Adipose tissue (tissue), 3 donors: Measurements from ENCODE around the gene PIK3C2B. TPM values are rescaled to one million over a fixed set of nuclear protein-coding genes. Genes with fewer than 3 reads are reported as not detected.
A peak's percentile ranks its signal among the peaks of the same experiment; 100 is the strongest.
"Not testable (repeated sequence)": the region's sequence is repeated elsewhere in the genome, so short reads cannot be mapped to it uniquely, and the experiment has no call there.

Source experiments
- H3K27ac ChIP-seq: one replicate; pipeline ENCODE4 v1.5.1; 2013; ENCODE audit warnings: low read depth, low read length
- WGBS, 3 donors: extraction: QIAGEN DNeasy Blood & Tissue Kit; methylation state at CpG; one replicate each; pipeline ENCODE4 v1.1.7; 2013; 5-methylcytosine and 5-hydroxymethylcytosine counted together
- polyA plus RNA-seq, 3 donors: library from polyadenylated mRNA; stranded (reverse); fragments of 200-250 nt; gene quantifications; one replicate each; pipeline ENCODE4 v1.2.3, GENCODE V29; 2013
- donor health status: healthy with polysubstance abuse.
- donor health status: Bipolar disorder and iron deficiency.
- donor health status: healthy.

Gene PIK3C2B
- polyA plus RNA-seq: 10 to 100 TPM in 2 of 3 donors, 1 to 10 TPM in 1; 4.9 to 13.6 (median 13.2) TPM

- 0 to 1% (median 0%) methylated on average over 65 to 69 of the region's 69 CpGs for whole genome bisulfite sequencing, 3 donors
Measured at GRCh38 chr1:204494281-204495077, at the start of gene PIK3C2B. Gene PIK3C2B, minus strand, starts transcription at chr1:204494805. Its CDS starts 25,003 bp downstream, at chr1:204469802.

DNA sequence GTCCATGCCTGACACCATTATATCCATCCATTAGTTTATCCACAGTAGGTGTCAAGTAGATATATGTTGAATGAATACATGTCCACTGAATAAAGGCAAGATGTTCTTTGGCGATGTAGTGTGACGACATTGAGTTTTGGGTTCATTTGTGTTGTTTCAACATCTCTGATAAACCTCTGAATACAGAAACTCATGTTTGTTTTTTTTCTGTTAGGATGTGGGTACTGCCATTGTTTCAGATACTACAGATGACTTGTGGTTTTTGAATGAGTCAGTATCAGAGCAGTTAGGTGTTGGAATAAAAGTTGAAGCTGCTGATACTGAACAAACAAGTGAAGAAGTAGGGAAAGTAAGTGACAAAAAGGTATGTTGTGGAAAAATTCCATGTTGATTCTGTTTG, 49.7 kb upstream of the PIK3C2B start:
- WGBS, 3 donors: 62 to 92% (median 75%) methylated on average over 2 of the region's 2 CpGs
- no peak overlapping the region for H3K27ac ChIP-seq

More at GRCh38 chr1:204494281-204495077, at the start of gene PIK3C2B:
- peak within 1 kb of the TSS; percentile 35 for H3K27ac ChIP-seq

DNA sequence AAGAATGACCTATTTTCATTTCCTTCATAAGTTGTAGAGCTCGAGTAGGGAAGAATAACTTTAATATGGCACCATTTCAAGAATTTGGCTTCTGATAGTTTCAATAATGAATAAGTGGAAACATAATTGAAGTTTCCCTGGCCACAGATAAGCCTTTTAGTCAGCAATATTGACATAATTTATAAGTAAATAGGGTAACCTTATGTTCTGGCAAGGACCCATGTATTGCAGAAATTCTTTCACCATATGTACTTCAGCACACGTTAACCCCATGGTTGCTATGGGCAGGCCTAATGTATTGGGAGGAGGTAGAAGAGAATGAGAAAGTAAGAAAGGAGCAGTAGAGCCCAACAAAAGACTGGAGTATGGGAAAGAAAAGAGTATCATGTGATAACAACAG, 47.0 kb upstream of the PIK3C2B start:
- 28 to 61% (median 57%) methylated on average over 2 of the region's 2 CpGs for WGBS, 3 donors
- no peak overlapping the region for H3K27ac ChIP-seq

DNA sequence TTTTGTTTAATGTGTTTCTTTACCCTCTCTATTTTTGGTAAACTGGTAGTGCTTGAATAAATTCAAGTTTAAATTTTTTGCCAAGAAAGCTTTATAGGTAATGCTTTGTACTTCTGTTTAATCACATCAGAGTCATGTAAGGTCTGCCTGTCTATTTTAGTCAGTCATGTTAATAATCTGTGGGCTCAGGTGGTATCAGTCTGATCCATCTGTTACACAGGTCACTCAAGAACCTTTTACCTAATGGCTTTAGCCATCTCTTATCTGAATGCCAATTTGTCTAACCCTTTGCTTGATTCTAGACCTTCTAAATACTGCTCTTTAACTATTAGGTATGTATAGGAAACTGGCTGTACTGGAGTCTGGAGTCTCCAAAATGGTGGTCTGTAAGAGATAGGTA, 38.2 kb upstream of the PIK3C2B start:
- H3K27ac ChIP-seq: no peak overlapping the region

- H3K27ac ChIP-seq: no peak overlapping the region
- WGBS, 3 donors: 90 to 97% (median 97%) methylated on average over 1 of the region's 1 CpG
Measured at GRCh38 chr1:204530932-204531331, 36.3 kb upstream of the PIK3C2B start.

- WGBS, 3 donors: 85 to 88% (median 86%) methylated on average over 7 of the region's 7 CpGs
- H3K27ac ChIP-seq: no peak overlapping the region
Measured at GRCh38 chr1:204529371-204529895, 34.8 kb upstream of the PIK3C2B start.

DNA sequence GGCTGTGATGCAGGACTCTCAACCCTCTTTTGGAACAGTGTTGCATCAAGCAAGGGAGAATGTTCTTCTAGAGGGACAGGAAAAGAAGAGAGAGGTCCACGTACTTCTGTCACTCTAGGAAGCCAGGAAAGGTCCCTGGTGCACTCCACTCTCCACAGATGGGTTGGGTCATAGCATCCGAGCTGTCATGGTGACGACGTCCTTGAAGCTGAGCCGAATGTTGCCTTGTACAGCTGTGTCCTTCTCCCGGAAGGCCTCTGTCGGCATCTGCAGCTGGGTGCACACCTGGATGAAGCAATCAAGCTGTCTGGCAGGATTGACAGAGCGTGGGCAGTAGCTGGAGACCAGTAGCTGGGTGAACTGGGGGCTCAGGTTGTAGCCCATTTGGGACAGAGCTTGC, 34.1 kb upstream of the PIK3C2B start:
- no peak overlapping the region for H3K27ac ChIP-seq
- WGBS, 3 donors: 70 to 89% (median 89%) methylated on average over 8 of the region's 8 CpGs

DNA sequence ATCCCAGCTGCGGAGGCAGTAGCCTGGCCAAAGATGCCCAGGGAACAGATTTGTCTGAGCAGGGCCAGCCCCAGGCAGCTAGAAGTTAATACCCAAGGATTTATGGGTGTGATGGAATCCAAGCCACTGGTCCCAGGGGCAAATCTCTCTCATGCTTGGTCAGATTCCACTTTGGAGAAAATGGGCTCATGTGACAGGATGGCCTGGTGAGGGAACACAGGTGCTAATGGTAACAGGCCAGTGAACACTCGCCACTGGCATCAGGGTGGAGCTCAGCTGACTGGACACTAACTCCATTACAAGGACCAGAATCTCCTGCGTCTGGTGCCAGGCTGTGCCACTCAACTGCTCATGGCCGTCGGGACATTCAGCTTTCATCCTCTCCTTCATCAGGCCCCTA, 33.6 kb upstream of the PIK3C2B start:
- H3K27ac ChIP-seq: no peak overlapping the region
- 84 to 93% (median 89%) methylated on average over 4 to 5 of the region's 5 CpGs for WGBS, 3 donors

DNA sequence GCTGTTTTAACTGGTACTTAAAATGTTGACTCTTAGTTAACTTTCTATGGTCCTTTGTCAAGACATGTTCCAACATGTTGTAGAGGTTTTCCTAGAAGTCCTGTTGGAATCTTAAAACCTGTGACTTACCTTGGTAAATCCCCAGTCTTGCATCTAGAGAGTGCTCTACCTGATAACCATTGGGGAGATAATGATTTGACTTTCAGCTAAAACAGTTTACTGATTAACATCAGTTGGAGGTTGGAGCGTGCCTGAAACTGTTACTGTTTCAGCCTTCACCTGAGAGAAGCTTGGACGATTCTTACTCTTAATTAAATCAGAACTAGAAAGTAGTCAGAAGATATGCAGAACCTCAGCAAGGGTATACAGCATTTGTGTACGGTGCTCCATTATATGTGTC, 30.4 kb upstream of the PIK3C2B start:
- 64 to 92% (median 86%) methylated on average over 3 of the region's 3 CpGs for WGBS, 3 donors
- H3K27ac ChIP-seq: no peak overlapping the region

GRCh38 chr1:204523605-204524215, 29.1 kb upstream of the PIK3C2B start:
- no peak overlapping the region for H3K27ac ChIP-seq
- 88 to 94% (median 92%) methylated on average over 9 of the region's 9 CpGs for WGBS, 3 donors

- not testable (repeated sequence) for H3K27ac ChIP-seq
- 82 to 92% (median 90%) methylated on average over 5 of the region's 5 CpGs for WGBS, 3 donors
Measured at GRCh38 chr1:204521941-204522521, 27.4 kb upstream of the PIK3C2B start.

DNA sequence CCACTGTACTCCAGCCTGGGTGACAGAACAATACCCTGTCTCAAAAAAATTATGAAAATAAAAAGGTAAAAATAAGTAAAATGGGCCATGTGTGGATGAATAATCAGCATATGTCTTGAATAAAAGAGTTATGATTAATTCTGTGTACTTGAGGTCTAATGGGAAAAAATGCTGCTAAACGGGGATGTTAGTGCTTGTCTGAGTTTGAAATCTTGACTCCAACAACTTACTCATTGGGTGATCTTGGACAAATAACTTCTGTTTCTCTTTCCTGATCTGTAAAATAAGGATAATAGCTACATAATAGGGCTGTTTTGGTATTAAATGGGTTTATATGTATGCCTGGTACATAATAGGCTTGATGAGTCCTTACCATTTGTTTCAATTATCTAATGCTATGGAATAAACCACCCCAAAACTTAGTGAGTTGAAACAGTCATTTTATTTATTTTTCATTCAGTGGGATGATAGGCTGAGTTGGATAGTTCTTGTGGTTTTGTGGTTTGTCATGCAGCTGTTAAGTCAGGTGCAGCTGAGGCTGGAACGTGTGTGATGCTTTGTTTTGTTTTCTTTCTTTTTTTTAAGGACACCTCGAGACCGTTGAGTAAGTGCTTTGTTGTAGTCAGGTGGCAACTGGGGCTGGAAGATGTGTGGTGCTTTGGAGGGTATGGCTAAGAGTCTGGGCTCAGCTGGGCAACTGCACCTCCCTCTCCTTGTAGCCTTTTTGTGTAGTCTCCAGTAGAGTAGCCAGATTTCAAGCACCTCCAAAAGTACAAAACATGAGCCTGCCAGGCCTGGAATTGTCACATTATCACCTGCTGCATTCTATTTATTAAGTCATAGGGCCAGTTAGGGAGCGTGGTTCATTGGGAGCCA, 26.5 kb upstream of the PIK3C2B start:
- WGBS, 3 donors: 45 to 51% (median 49%) methylated on average over 5 of the region's 5 CpGs
- H3K27ac ChIP-seq: no peak overlapping the region

DNA sequence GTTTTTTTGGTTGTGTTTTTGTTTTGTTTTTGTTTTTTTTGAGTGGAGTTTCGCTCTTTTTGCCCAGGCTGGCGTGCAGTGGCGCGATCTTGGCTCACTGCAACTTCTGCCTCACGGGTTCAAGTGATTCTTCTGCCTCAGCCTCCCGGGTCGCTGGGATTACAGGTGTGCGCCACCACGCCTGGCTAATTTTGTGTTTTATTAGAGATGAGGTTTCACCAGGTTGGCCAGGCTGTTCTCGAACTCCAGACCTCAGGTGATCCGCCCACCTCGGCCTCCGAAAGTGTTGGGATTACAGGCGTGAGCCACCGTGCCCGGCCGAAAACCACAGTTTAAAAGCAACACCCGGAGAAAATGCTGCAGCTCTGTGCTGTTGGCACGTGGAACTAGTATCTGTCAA, 22.8 kb upstream of the PIK3C2B start:
- not testable (repeated sequence) for H3K27ac ChIP-seq
- 88 to 91% (median 90%) methylated on average over 19 of the region's 19 CpGs for WGBS, 3 donors

DNA sequence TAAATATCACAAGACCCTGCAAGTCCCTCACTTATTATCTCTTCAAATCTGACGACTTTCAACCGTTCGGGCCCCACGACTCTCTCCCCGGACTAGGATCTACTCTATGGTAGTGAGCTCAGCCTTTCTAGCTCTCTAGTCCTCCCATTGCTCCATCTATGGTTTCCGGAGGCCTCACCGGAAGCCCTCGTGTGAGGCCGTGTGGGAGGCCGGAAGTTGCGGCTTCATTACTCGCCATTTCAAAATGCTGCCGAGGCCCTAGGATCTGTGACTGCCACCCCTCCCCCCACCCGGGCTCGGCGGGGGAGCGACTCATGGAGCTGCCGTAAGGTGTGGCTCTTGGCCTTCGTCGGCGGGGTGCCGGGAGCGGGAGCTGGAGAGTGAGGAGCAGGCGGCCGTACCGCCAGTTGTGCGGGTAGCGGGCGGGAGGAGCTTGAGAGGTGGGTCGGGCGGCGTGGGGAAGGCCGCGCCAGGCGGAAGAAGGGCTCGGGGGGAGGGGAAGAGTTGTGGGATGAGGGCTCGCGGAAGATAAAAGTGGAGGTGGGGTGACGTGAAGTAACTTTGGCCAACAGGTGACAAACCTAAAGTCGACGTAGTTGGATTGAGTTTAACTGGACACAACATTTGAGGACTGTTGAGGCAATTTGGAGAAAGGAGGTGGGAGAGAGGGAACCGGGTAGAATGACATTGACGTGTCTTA, 21.7 kb upstream of the PIK3C2B start, which contains the start of gene MDM4:
Gene MDM4, plus strand, starts transcription at position 227 of the 700 bp plus-strand sequence. CDS start 9,113 bp downstream, outside the sequence.
- 0 to 1% (median 1%) methylated on average over 43 of the region's 43 CpGs for WGBS, 3 donors
- peak within 1 kb of the TSS; percentile 97 for H3K27ac ChIP-seq

GRCh38 chr1:204514828-204515227, 20.2 kb upstream of the PIK3C2B start:
- H3K27ac ChIP-seq: no peak overlapping the region
- WGBS, 3 donors: 60 to 64% (median 61%) methylated on average over 2 of the region's 2 CpGs

GRCh38 chr1:204513117-204513716, 18.6 kb upstream of the PIK3C2B start:
- 36 to 74% (median 43%) methylated on average over 15 of the region's 15 CpGs for WGBS, 3 donors
- no peak overlapping the region for H3K27ac ChIP-seq

GRCh38 chr1:204511366-204511765, 16.8 kb upstream of the PIK3C2B start:
- no peak overlapping the region for H3K27ac ChIP-seq
